K562 (cell line): ENCODE measurements around the gene MIER2. TPM values are rescaled to one million over a fixed set of nuclear protein-coding genes. Genes with fewer than 3 reads are reported as not detected.

Experiments
- ATAC-seq: fragments of 200-7000 bp; cut with Tn5 transposase; 3 replicates; pipeline ENCODE4 v1.9.1; 2020; ENCODE audit warnings: moderate library complexity
- BruUV-seq: library from RNA; stranded (reverse); fragments of 400-500 nt; replicated peaks from 2 replicates; lab custom pipeline; 2021; lab: Mats Ljungman, UMichigan
- CTCF ChIA-PET: fragments of 300-600 bp; formaldehyde crosslinking; extraction: SDS; loops from one replicate; lab custom pipeline; 2021; ENCODE audit warnings: low intra/inter-chr PET ratio; lab: Yijun Ruan, JAX
- POLR2A ChIA-PET: fragments of 300-600, 350-650 bp; sonication (Branson Sonifier 250); formaldehyde crosslinking; extraction: SDS; loops from one replicate; lab custom pipeline; 2021; ENCODE audit warnings: antibody characterized with exemption, inconsistent platforms; lab: Yijun Ruan, JAX
- DNase-seq, 4 experiments: peaks; one replicate each; pipeline versions ENCODE4 v3.0.0 to v3.0.0-alpha.2; 2011 to 2018; ENCODE audit warnings: low spot score in 3 of 4, mixed read lengths in 3 of 4; ENCODE audit errors: extremely low read depth in 1 of 4
- FAIRE-seq: peaks from 2 replicates; lab custom pipeline; 2011; peaks lifted over from hg19 to GRCh38; lab: Jason Lieb, UNC
- H2AFZ ChIP-seq: 2 replicates; pipeline ENCODE4 v1.6.0; 2011; ENCODE audit warnings: low read depth, low read length, control low read depth, inconsistent platforms
- H3K27ac ChIP-seq: fragments of 200-600 bp; 3 replicates; pipeline ENCODE4 v1.8.0; 2011; ENCODE audit warnings: low read depth, mild to moderate bottlenecking, control low read depth, inconsistent platforms, low read length, moderate library complexity, mixed read lengths; ENCODE audit errors: extremely low read depth
- H3K27me3 ChIP-seq, 2 experiments: fragments of 300-600 bp in 1 of 2; 2 replicates in 1 of 2; 3 replicates in 1 of 2; pipeline versions ENCODE4 v1.6.0 to v1.8.0; 2011; ENCODE audit warnings: inconsistent platforms in 2 of 2, low read length in 2 of 2, mild to moderate bottlenecking in 1 of 2, mixed read lengths in 1 of 2, moderate library complexity in 1 of 2; ENCODE audit not compliant: control insufficient read depth in 2 of 2, insufficient read depth in 2 of 2
- H3K36me3 ChIP-seq: fragments of 300-600 bp; 3 replicates; pipeline ENCODE4 v1.8.0; 2011; ENCODE audit warnings: mild to moderate bottlenecking, low read length, inconsistent platforms; ENCODE audit not compliant: control insufficient read depth, insufficient read depth
- H3K4me1 ChIP-seq, 2 experiments: fragments of 200-600 bp in 1 of 2; replicated peaks in 1 of 2; 2 replicates in 1 of 2; 3 replicates in 1 of 2; pipeline versions ENCODE4 v1.5.1 to v1.8.0; 2011; ENCODE audit warnings: inconsistent platforms in 2 of 2, low read length in 2 of 2, mild to moderate bottlenecking in 1 of 2, mixed read lengths in 1 of 2, moderate library complexity in 1 of 2; ENCODE audit not compliant: control insufficient read depth in 2 of 2, insufficient read depth in 2 of 2
- H3K4me2 ChIP-seq: 2 replicates; pipeline ENCODE4 v1.6.1; 2011; ENCODE audit warnings: low read length, control low read depth, inconsistent platforms, mixed read lengths; ENCODE audit not compliant: insufficient read depth
- H3K4me3 ChIP-seq: fragments of 200-600 bp; sonication (generic), shearing (Covaris generic); 2 replicates; pipeline ENCODE4 v1.5.1; 2016; ENCODE audit warnings: control low read depth, inconsistent platforms
- H3K79me2 ChIP-seq: fragments of 200-600 bp; 3 replicates; pipeline ENCODE4 v1.8.0; 2011; ENCODE audit warnings: low read length, inconsistent platforms; ENCODE audit not compliant: control insufficient read depth, insufficient read depth
- H3K9ac ChIP-seq, 2 experiments: 2 replicates each; pipeline versions ENCODE4 v1.6.0 to v1.6.1; 2011; ENCODE audit warnings: low read depth in 2 of 2, low read length in 2 of 2, control low read depth in 1 of 2, inconsistent platforms in 1 of 2, mild to moderate bottlenecking in 1 of 2, mixed read lengths in 1 of 2; ENCODE audit not compliant: insufficient read depth in 1 of 2
- H3K9me1 ChIP-seq: one replicate; pipeline ENCODE4 v1.6.0; 2011; ENCODE audit warnings: inconsistent platforms, mild to moderate bottlenecking, low read length, moderate library complexity; ENCODE audit not compliant: control insufficient read depth, insufficient read depth
- H3K9me3 ChIP-seq: replicated peaks from 2 replicates; pipeline ENCODE4 v1.5.1; 2011; ENCODE audit warnings: low read depth, low read length, inconsistent platforms; ENCODE audit not compliant: control insufficient read depth, insufficient read depth
- H4K20me1 ChIP-seq: replicated peaks from 2 replicates; pipeline ENCODE4 v1.6.1; 2011; ENCODE audit warnings: low read length, inconsistent platforms, mixed read lengths; ENCODE audit not compliant: control insufficient read depth, insufficient read depth
- DDX20 ChIP-seq: fragments of 450-650 bp; IDR thresholded peaks from 2 replicates; pipeline ENCODE4 v1.6.1; 2016; ENCODE audit warnings: missing genetic modification characterization, low read depth, mild to moderate bottlenecking, missing compliant biosample characterization, moderate library complexity
- EGR1 ChIP-seq: fragments of 450-650 bp; conservative IDR thresholded peaks from 2 replicates; pipeline ENCODE4 v1.6.1; 2017; ENCODE audit warnings: mild to moderate bottlenecking
- ILF3 ChIP-seq: fragments of 450-650 bp; IDR thresholded peaks from 2 replicates; pipeline ENCODE4 v1.6.1; 2018; ENCODE audit warnings: antibody characterized with exemption, mild to moderate bottlenecking, moderate library complexity, borderline replicate concordance
- LEF1 ChIP-seq: fragments of 450-650 bp; IDR thresholded peaks from 2 replicates; pipeline ENCODE4 v1.6.1; 2016; ENCODE audit warnings: mild to moderate bottlenecking
- ZC3H4 ChIP-seq: sonication (generic); formaldehyde crosslinking; IDR thresholded peaks from 2 replicates; pipeline ENCODE4 v1.9.0; 2021; ENCODE audit warnings: missing genetic modification reagents, borderline replicate concordance
- ZFP1 ChIP-seq: fragments of 450-650 bp; formaldehyde crosslinking; IDR thresholded peaks from 2 replicates; pipeline ENCODE4 v1.4.0; 2020; ENCODE audit warnings: mild to moderate bottlenecking, mixed read lengths
- ZFPM2 ChIP-seq: fragments of 250-450 bp; sonication (Bioruptor Pico); IDR thresholded peaks from 2 replicates; pipeline ENCODE4 v1.5.1; 2022; ENCODE audit warnings: mild to moderate bottlenecking
- WGBS: fragments of 100-300 bp; shearing (Covaris generic); methylation state at CpG from one replicate; pipeline ENCODE4 v1.1.6; 2016; ENCODE audit warnings: low coverage, mixed read lengths; ENCODE audit not compliant: insufficient coverage; ENCODE audit errors: missing lambda C conversion rate; 5-methylcytosine and 5-hydroxymethylcytosine counted together
- in situ Hi-C: fragments of 300-500 bp; cut with MboI; formaldehyde crosslinking; loops from 4 replicates; pipeline ENCODE4 v1.15.0; 2018; ENCODE audit warnings: inconsistent platforms, mixed read lengths
- intact Hi-C: fragments of 100-400 bp; cut with micrococcal nuclease; formaldehyde crosslinking; loops from 2 replicates; pipeline ENCODE4 v1.14.2; 2022
- polyA plus RNA-seq, 8 experiments: library from polyadenylated mRNA; depleted of rRNA in 4 of 8; stranded (reverse) in 5 of 8; unstranded in 3 of 8; fragments of >200 nt; fragmentation: Nextera tagmentation in 2 of 8; fragmentation: Illumina TruSeq in 1 of 8; extraction: Ambion mirVana in 2 of 8; extraction: Trizol in 1 of 8; gene quantifications; 2 replicates each; pipeline versions ENCODE4 v1.2.1 to v1.2.3, GENCODE V29; 2011 to 2014; ENCODE audit warnings: inconsistent platforms in 1 of 8, missing spikeins in 1 of 8
- total RNA-seq, 7 experiments: library from RNA; depleted of rRNA in 6 of 7; stranded (reverse); fragments of >200 nt in 6 of 7; fragmentation: Illumina TruSeq in 2 of 7; extraction: Trizol in 2 of 7; gene quantifications; 2 replicates each; pipeline versions ENCODE4 v1.2.1 to v1.2.3, GENCODE V29; 2011 to 2021; ENCODE audit warnings: low replicate concordance in 1 of 7
- TF ChIP-seq, protein P1 (sequence below): sonication (generic); formaldehyde crosslinking; IDR thresholded peaks from 2 replicates; pipeline ENCODE4 v1.9.0; 2022; ENCODE audit warnings: mild to moderate bottlenecking, missing genetic modification reagents

Gene MIER2
- total and polyA plus RNA-seq, 9 of the 15 experiments (the other 6 are each of a cell fraction or from before 2014, with no cell fraction given): 0.46 to 34.7 (median 15.6) TPM

- no peak overlapping the region for H3K27ac ChIP-seq
- no peak overlapping the region for H3K9ac ChIP-seq
- no peak for FAIRE-seq
- no peak for DNase-seq
- POLR2A ChIA-PET: no interaction called here
- TF ChIP-seq ILF3: no peak
- no peaks in the 10 kb centered on the region for H3K9me1 ChIP-seq
- no peaks in the 10 kb centered on the region for H3K79me2 ChIP-seq
- H3K36me3 ChIP-seq: no peaks in the 10 kb centered on the region
- peaks cover 23 to 54% of the 10 kb centered on the region in 2 experiments for H3K27me3 ChIP-seq
- no peak overlapping the region for H2AFZ ChIP-seq
- CTCF ChIA-PET: no interaction called here
- H3K9me3 ChIP-seq: no peaks in the 10 kb centered on the region
- peaks cover 0 to 7% of the 10 kb centered on the region in 2 experiments; a peak in 1 of 5 replicates for H3K4me1 ChIP-seq
- no peak for ATAC-seq
- no peak overlapping the region for H3K4me3 ChIP-seq
- H4K20me1 ChIP-seq: 0 out of 2 replicates have a peak, but pooled peaks cover 12% of the 10 kb centered on the region
- WGBS: 7% methylated on average over 19 of the region's 19 CpGs
- no peak overlapping the region for H3K4me2 ChIP-seq
- in situ Hi-C loops (no loop called here), intact Hi-C loops (no loop called here)
- no TSS peak for BruUV-seq
Measured at GRCh38 chr19:275958-276646, 68.5 kb downstream of the MIER2 start.

- BruUV-seq: no TSS peak
Measured at GRCh38 chr19:275000-275399, 69.6 kb downstream of the MIER2 start.

More at GRCh38 chr19:275000-275399, 69.6 kb downstream of the MIER2 start:
- H3K9me3 ChIP-seq: no peaks in the 10 kb centered on the region
- ATAC-seq (no peak), DNase-seq (no peak), FAIRE-seq (no peak)
- no peak overlapping the region for H3K27ac ChIP-seq
- CTCF ChIA-PET: no interaction called here
- H3K4me1 ChIP-seq: no peaks in the 10 kb centered on the region
- 23% methylated on average over 9 of the region's 9 CpGs for WGBS
- H3K9me1 ChIP-seq: no peaks in the 10 kb centered on the region
- POLR2A ChIA-PET: no interaction called here
- H2AFZ ChIP-seq: no peak overlapping the region
- intact Hi-C loops: no loop called here
- H3K27me3 ChIP-seq: peaks cover 25 to 54% of the 10 kb centered on the region in 2 experiments
- H3K79me2 ChIP-seq: no peaks in the 10 kb centered on the region
- H3K4me2 ChIP-seq: no peak overlapping the region
- no peak for TF ChIP-seq EGR1
- no peak for TF ChIP-seq ZC3H4 (CRISPR knock-in tag)
- TF ChIP-seq, protein P1, sequence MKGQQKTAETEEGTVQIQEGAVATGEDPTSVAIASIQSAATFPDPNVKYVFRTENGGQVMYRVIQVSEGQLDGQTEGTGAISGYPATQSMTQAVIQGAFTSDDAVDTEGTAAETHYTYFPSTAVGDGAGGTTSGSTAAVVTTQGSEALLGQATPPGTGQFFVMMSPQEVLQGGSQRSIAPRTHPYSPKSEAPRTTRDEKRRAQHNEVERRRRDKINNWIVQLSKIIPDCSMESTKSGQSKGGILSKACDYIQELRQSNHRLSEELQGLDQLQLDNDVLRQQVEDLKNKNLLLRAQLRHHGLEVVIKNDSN: no peak
- TF ChIP-seq LEF1: no peak
- no peak for TF ChIP-seq ZFP1 (CRISPR knock-in tag)
- no peak for TF ChIP-seq ZFPM2 (CRISPR knock-in tag)
- TF ChIP-seq DDX20 (tag): no peak
- TF ChIP-seq, all 486 proteins: peak for 0
- Histone ChIP-seq H3K4me3 (no peak overlapping the region), H3K9ac (no peak overlapping the region), H3K36me3 (no peaks in the 10 kb centered on the region), H4K20me1 (0 out of 2 replicates have a peak, but pooled peaks cover 7% of the 10 kb centered on the region)
- in situ Hi-C loops: no loop called here
